Stimulated activated CD8-positive, alpha-beta memory T cell treated with anti-CD3 and anti-CD28 coated beads, Interleukin-15, amount 100 ng/mL, for 1 hour (primary cell): ENCODE data around the gene EXOC6B.
A peak's percentile ranks its signal among the peaks of the same experiment; 100 is the strongest.

ENCODE experiments used
- DNase-seq: peaks from one replicate; pipeline ENCODE4 v3.0.0-alpha.2; 2020; ENCODE audit warnings: low read depth

EXOC6B gene

DNA sequence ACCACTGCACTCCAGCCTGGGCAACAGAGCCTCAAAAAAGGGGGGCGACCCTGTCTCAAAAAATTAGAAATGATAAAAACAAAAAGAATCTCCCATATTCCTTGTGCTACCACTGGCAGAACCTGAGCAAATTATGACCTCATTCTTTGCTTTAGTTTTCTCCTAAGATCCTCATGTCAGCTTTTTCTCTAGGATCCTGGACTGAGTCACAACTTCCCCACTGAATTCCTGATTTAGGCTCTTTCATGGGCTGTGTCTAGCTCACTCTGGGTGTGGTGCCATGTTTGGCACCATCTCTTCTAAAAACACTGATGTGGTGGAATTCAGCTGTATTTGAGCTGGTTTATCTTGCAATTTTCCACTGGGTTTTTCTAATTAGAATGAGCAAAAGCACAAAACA is 37.1 kb downstream of the EXOC6B start:
- no peak for DNase-seq

DNA sequence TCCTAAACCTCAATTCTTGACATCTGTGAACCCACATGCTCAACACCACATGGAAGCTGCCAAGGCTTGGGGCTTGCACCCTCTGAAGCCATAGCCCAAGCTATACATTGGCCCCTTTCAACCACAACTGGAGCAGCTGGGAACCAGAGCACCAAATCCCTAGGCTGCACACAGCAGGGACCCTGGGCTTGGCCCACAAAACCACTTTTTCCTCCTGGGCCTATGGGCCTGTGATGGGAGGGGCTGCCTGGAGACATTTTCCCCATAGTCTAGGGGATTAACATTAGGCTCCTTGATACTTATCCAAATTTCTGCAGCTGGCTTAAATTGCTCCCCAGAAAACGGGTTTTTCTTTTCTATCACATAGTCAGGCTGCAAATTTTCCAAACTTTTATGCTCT is 40.3 kb downstream of the EXOC6B start:
- DNase-seq = no peak

DNA sequence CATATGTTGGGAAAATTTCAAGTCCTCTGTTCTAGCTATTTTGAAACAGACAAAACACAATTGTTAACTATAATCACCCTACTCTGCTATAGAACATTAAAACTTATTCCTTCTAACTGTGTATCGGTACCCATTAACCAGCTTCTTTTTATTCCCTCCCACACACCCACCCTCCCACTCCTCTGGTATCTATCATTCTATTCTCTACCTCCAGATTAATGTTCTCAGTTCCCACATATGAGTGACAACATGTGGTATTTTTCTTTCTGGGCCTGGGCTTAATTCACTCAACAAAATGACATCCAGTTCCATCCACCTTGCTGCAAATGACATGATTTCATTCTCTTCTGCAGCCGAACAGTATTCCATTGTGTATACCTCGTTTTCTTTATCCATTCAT is 43.3 kb downstream of the EXOC6B start:
- no peak for DNase-seq

DNA sequence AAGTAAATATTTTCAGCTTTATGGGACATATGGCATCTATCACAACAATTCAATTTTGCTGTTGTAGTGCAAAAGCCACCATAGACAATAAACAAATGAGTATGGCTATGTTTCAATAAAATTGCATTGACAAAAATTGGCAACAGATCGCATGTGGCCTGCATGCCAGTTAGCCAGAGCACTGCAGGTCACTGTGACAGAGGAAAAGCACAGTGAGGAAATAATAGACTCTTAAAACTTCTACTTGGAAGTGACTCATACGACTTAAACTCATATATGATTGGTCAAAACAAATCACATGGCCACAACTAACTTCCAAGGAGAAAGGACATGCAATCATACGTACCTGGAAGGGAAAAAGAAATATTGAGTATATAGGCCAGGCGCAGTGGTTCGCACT is 44.4 kb downstream of the EXOC6B start:
- DNase-seq = no peak

DNA sequence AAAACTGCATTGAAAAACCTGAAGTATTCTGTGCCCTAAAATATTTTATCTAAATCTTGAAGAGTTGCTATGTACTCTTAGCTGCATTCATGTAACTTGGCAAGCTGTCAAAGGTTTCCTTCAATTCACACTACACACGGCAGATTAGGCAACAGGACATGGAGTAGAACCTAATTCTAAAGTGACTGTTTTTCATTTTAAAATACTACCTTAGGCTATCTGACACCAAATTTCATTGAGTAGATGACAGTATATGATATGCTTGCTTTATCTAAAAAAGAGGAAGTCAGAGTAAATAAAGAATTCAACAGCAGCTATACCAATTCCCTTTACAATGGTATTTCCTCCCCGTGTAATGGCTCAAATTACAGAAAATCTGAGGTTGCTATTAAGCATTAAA is 45.4 kb downstream of the EXOC6B start:
- DNase-seq = no peak

DNA sequence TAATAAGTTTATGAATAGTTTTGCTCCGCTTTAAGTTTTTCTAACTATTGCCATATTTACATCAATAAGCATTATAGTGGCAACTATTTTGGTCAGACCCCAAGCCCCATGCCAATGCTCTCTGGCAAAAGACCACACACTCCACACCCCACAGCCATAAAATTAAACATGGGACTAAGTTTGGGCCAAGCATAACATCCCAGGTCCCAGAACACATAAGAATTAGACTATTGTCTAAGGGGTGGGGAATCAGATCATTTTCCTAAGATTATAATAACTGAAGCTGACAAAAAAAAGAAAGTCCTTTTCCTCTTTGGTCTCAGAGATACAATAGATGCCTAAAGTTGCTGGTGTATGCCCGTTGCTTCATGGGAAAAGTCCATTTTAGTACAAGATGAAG is 46.3 kb downstream of the EXOC6B start:
- DNase-seq = no peak

DNA sequence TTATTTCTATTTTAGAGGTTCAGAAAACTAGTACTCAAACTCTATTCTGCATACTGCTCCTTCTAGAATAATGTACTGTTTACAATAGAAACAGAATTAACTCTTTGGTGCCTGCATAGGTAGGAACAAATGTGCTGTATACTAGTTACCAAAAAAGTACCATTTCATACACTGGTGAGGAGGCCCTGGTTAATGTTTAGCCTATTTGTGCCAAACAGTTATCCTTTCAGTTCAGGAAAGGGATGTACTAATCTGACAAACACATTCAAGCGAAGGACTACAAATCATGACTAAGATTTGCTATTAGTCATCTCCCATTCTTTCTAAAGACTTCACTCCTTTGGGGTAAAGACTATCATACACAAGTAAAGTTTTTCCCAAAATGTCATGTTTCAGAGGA is 47.4 kb downstream of the EXOC6B start:
- no peak for DNase-seq

DNA sequence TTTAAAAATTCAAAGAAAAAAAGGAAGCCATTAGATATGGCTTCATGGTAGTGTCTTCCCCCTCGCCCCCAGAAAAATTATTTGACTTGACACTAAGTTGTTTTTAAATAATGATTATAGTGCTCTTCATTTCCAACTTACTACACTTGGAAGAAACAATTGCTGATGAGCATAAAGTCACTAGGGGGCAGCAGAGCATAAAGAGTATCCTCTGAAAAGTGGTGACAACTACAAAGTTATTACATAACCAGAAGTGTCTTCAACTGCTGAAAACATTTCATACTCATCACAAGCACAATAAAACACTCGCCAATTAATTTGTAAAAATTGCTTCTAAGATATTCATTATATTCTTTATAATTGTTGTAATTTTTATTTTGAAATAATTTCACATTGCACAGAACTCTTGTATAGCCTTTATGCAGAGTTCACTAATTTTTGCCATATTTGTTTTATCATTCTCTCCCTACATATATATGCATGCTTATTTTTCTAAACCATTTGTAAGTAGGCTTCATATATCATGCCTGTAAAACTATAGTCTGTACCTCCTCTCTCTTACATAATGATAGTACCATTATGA is 54.9 kb downstream of the EXOC6B start:
- peak; percentile 35 for DNase-seq

DNA sequence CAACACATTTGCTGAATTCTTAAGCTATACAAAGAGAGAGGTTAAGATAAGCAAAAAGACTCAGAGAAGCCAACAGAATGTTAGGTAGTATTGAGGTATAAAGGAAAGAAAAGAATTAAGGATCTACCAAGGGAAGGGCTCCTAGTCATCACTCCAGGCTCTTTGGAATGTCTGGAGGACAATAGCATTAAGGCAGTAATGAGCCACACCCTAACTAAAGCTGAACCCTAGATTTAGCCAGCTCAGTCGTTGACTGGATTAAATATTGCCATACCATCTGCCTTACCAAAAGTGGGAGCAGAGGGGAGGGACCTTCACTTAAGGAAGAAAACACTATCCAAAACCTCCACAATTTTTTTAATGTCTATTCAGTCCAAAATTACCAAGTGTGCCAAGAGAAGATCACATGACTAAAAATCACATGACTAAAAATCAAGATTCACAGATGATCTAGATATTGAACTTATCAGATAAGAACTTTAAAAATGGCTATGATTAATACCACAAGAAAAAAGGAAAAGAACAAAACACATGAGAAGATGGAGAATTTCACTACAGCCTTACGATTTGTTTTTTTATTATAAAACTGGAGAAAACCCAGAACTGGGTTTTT is 59.7 kb downstream of the EXOC6B start:
- no peak for DNase-seq

DNA sequence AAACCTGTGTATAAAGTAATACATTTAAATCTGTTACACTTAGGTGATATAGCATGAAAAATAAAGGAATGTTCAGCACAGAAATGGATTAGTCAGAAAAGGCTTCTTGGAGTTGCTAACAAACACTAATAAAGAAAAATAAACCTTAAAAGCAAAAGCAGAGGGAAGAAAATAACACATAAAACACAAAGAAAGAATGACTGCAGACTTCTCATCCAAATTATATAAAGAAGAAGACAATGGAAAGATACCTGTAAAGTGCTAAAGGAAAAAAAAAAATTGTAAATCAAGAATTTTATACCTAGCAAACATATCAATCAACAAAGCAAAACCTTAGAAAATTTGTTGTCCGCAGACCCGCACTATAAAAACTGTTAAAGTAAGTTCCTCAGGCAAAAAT is 63.6 kb downstream of the EXOC6B start:
- DNase-seq = no peak

DNA sequence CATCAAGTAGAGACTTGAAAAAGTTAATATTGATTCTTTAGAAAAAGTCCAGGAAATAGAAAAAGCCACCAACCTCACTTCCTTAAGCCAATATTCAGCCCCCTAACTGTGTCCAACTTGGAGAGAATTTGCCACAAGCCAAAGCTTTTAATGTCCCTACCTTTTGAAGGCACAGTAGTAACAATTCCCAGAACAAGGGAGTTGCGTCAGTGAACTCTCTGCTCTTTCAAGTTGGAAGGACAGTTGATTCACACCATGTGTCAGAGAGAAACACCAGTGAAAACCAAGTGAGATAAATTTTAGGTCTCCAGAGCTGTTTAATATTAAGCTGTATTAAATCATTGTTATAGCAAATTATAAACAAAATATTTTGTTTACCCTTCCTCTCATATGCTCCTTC is 66.1 kb downstream of the EXOC6B start:
- DNase-seq = no peak

DNA sequence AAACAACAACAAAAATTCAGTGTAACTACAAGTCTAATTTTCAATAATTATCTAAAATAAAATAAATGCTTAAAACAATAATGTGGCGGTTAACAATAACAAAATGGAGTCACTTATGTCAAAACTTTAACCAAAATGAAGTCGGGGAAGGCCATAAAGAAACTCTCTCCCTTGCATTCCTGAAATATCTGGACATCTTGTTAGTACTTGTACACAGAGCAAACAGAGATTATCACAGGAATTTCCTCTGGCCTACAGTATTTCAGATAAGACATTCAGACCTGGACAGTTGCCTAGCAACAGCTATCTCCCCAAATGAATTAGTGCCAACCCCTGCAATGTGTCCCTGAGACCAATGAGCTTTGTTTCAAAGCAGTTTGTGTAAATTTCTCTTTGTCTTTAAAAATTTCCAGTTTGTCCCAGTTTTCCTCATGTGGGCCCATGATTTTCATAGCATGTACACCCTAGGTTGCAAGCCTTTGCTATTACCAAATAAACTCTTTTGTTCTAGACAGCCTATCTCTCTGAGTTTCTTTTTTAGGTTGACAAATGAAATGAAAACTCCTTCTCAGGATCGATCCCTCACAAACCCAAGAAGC is 68.6 kb downstream of the EXOC6B start:
- no peak for DNase-seq

DNA sequence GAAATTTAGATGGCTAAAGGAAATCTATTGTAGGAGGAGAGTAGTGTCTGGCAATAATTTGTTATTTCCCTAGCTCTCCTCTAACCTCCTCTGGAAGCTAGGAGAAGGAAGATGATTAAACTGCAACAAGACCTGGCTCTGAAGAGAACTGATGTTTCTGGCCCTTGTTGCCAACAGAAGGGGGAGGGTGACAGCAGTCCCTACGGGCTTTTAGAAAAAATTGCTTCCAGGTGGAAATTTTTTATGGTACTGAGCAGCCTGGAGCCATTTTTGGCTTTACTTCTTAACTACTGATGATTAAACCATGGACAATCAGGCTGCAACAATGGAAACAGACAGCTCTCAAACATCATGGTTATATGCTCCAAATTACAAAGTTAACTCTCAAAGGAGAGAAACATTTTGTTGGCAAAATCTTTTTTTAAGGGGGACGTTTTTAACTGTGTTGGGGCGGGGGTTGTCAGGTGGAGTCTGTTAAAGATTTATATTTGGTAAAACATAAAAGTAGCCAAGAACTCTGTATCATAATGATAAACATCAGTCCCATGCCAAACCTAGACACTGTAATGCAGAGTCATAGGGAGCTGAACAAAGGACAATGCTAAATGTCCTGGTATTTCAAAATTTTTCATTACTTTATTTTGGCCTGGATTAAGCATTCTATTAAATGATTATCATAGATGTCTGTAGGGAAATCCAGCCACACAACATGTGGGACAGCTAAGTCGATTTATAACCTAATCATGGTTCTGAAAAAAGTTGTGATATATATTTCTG is 70.0 kb downstream of the EXOC6B start:
- no peak for DNase-seq

DNA sequence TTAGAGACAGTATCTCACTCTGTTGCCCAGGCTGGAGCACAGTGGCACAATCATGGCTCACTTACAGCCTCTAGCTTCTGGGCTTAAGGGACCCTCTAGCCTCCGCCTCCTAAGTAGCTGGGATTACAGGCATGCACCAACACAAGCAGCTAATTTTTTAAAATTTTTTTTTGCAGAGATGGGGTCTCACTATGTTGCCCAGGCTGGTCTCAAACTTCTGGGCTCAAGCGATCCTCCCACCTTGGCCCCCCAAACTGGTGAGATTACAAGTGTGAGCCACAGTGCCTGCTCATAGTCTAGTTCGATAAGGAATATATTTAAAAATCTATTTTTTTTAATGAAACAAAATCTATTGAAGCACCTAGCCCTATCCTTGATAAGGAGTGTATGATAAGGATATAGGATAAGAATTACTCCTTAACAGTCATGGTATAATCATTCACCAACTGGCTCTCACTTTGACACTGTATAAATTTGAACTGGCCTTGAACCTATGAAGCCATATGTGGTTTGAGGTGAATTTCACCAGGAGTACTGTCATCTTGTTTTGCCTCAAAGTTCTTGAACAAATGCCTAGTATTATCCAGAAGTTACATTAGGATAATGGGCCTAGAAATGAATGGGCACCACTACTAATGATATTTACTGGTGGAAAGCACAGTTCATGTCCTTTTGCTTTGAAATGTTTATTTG is 71.1 kb downstream of the EXOC6B start:
- DNase-seq = no peak

DNA sequence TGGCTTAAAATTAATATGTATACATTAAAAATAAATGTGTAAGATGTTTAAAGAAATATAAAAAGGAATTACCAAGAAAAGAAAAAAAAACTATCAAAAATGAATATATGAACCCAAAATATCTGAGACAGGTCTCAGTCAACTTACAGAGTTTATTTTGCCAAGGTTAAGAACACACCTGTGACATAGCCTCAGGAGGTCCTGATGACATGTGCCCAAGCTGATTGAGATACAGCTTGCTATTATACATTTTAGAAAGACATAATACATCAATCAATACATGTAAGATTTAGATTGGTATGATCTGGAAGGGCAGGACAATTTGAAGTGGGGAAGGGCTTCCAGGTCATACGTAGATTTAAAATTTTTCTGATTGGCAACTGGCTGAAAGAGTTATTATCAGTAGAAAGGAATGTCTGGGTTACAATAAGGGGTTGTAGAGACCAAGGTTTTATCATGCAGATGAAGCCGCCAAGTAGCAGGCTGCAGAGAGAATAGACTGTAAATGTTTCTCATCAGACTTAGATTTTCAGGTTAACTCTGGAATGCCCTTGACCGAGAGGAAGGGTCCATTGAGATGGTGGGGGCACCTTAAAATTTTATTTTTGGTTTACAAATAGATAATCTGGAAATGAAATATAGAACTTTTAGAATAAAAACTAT is 74.7 kb downstream of the EXOC6B start:
- no peak for DNase-seq

DNA sequence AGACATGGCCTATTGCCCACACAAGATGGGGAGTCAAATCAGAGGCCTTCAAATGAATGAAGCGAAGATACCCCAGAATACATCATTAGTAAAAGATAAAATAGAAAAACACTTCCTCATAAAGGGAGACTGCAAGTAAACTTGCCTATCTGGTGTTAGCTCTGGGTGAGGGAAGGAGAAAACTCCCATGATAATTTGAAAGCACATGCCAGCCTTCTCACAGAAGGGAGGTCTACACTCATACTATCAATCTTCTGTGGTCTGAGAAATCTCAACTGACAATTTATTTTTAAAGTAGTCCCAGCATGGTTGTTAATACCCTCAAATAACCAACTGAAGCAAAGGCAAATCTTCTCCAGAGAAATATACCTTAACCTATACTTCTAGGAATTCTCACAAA is 75.4 kb downstream of the EXOC6B start:
- DNase-seq = no peak

DNA sequence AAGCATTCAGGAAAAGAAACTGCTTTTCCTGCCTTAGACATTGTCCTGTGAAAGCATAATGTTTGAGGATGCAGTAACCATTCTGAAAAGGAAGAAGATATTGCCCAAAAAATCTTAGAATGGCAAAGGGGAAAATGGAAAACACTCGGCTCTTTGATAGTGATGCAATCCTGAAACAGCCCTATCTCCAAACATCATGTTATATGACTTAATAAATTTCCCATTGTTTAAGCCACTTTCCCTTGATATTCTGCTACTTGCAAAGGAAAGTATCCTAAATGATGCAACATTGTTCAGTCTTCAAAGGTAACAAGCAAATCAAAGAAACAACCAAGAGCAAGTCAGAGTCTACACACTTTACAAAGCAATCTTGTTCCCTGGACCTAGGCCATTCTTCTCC is 78.5 kb downstream of the EXOC6B start:
- DNase-seq = no peak

DNA sequence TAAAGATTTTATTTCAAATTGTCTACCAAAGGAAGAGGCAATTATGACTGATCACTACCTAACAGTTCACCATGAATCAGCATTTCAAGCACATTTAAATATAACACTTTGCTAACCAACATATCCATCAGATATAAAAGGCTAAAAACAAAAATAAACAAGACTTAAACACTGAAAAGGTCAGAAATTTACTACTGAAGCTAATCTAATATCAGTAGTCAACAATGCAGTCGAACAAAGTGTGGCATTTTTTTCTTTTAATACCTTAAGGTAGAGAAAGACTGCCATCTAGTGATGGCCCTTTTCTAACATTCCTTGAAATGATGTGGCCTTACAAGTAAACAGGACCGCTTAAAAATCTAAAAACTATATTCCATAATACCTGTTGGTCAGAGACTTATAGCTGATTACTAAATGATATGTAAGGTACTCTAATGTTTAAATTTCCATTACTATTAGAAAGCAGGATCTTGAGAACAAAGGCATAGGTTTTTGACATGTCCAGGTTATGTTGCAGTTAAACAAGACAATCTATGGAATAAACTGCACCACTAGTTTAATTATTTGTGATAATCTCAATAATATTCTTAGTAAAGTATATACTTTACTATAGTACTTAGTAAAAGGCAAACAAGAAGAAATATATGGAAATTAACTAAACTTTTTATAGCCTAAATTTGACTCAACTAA is 80.0 kb downstream of the EXOC6B start:
- DNase-seq = no peak

DNA sequence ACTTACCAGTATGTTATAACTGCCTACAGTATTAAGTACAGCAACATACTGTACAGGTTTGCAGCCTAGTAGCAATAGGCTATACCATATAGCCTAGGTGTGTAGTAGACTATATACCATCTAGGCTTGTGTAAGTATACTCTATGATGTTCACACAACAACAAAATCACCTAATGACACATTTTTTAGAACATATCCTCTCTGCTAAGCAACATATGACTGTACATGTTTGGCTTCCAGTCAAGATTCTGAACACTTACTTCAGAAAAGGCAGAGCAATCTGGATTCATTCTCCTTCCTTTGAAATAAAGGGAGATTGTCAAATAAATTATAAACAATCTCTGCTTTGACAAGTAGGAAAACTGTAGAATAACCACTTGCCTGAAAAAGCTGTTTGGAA is 81.8 kb downstream of the EXOC6B start:
- DNase-seq = no peak

DNA sequence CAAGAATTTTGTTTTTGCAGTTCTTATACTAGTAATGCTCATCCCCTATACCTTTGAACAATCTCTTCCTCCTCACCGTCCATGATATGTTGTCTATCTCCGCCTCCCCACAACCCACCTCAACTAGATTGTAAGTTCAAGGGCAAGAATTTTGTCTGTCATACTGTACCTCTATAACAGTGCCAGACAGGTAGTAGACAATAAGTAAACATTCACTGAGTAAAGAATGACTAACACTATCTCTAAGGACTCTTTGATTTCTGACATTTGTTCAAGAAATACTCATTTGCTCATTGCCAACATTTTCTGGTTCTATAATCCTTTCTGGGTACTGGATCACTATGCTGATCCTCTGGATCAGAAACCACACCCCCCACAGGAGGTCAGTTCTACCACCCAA is 82.4 kb downstream of the EXOC6B start:
- no peak for DNase-seq

DNA sequence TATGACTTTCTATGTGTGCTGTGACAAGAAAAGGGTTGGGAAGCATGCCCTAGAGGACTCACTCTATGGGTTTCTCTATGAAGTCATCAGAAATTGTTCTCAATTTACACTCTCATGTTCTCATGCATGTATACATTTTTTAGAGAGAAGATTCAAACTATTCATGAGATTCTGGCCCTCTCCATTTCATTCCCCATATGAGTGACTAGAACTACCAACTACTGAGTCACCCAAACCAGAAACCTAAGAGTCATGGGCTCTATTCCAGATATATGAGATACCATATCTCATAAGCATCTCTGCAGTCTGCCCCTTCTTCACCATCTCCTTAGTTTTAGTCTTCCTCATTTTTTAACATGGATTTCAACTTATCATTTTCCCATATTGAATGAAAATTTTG is 87.7 kb downstream of the EXOC6B start:
- DNase-seq = no peak

DNA sequence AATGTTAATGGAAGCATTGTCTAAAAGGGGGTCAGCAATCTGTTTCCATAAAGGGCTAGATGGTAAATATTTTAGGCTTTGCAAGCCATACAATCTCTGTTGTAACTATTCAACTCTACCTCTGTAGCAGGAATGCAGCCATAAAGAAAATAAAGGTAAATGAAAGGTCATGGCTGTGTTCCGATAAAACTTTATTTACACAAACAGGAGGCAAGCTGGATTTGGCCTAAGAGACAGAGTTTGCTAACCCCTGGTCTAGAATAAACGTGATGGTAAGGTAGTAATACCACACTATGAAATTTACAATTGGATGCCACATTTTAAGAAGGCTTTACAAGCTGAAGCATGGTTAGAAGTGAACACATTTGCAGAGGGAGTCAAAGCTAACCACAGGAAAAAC is 91.4 kb downstream of the EXOC6B start:
- DNase-seq = no peak
